Endodermal cell (in vitro differentiated cells): Measurements from ENCODE around the gene DNAJC3. TPM values are rescaled to one million over a fixed set of nuclear protein-coding genes. Genes with fewer than 3 reads are reported as not detected.
"Not testable (repeated sequence)": the region's sequence is repeated elsewhere in the genome, so short reads cannot be mapped to it uniquely, and the experiment has no call there.

Experiments
- DNase-seq: peaks from one replicate; pipeline ENCODE4 v3.0.0-alpha.2; 2017
- H3K27ac ChIP-seq: 2 replicates; pipeline ENCODE4 v1.5.1; 2013; ENCODE audit warnings: mild to moderate bottlenecking, low read depth, low read length, moderate library complexity
- H3K27me3 ChIP-seq: 2 replicates; pipeline ENCODE4 v1.6.1; 2013; ENCODE audit warnings: mild to moderate bottlenecking, low read length, moderate library complexity; ENCODE audit not compliant: insufficient read depth, control insufficient read depth, poor library complexity, severe bottlenecking
- H3K36me3 ChIP-seq: 2 replicates; pipeline ENCODE4 v1.7.0; 2013; ENCODE audit warnings: mild to moderate bottlenecking, low read length, moderate library complexity; ENCODE audit not compliant: control insufficient read depth, insufficient read depth
- H3K4me1 ChIP-seq: one replicate; pipeline ENCODE4 v1.7.0; 2013; ENCODE audit warnings: low read length; ENCODE audit not compliant: control insufficient read depth, insufficient read depth
- H3K4me3 ChIP-seq: 2 replicates; pipeline ENCODE4 v1.5.1; 2013; ENCODE audit warnings: mild to moderate bottlenecking, low read length, moderate library complexity
- H3K9ac ChIP-seq: 2 replicates; pipeline ENCODE4 v1.6.1; 2013; ENCODE audit warnings: mild to moderate bottlenecking, low read length, moderate library complexity; ENCODE audit not compliant: poor library complexity, severe bottlenecking; ENCODE audit errors: extremely low read depth
- H3K9me3 ChIP-seq: 2 replicates; pipeline ENCODE4 v1.6.1; 2013; ENCODE audit warnings: mild to moderate bottlenecking, low read length, moderate library complexity; ENCODE audit not compliant: control insufficient read depth
- H3K27ac Mint-ChIP-seq: 2 replicates; pipeline ENCODE4 v1.8.0; 2020; ENCODE audit warnings: mixed read lengths
- H3K27me3 Mint-ChIP-seq: 2 replicates; pipeline ENCODE4 v1.8.0; 2021; ENCODE audit warnings: mild to moderate bottlenecking, mixed read lengths; ENCODE audit not compliant: insufficient read depth
- H3K36me3 Mint-ChIP-seq: 2 replicates; pipeline ENCODE4 v1.8.0; 2020; ENCODE audit warnings: low read depth, mixed read lengths
- H3K4me1 Mint-ChIP-seq: 2 replicates; pipeline ENCODE4 v1.8.0; 2020; ENCODE audit warnings: mixed read lengths
- H3K4me3 Mint-ChIP-seq: 2 replicates; pipeline ENCODE4 v1.8.0; 2020; ENCODE audit warnings: mild to moderate bottlenecking, moderate library complexity, mixed read lengths
- H3K9me3 Mint-ChIP-seq: 2 replicates; pipeline ENCODE4 v1.8.0; 2020; ENCODE audit warnings: mild to moderate bottlenecking, mixed read lengths
- WGBS, 2 experiments: methylation state at CpG; one replicate each; pipeline versions ENCODE4 v1.1.5 to v1.1.7; 2013; ENCODE audit warnings: missing lambda C conversion rate in 2 of 2, mixed read lengths in 1 of 2; ENCODE audit not compliant: insufficient coverage in 1 of 2, insufficient read length in 1 of 2; 5-methylcytosine and 5-hydroxymethylcytosine counted together
- total RNA-seq, 2 donors: library from RNA; stranded (reverse); fragmentation: NEBNext Ultra II Directional in 1 of 2; extraction: Animal tissue kit (Norgen Biotek cat#: 25700) in 1 of 2; gene quantifications; 2 replicates in 1 of 2; 3 replicates in 1 of 2; pipeline ENCODE4 v1.2.1, GENCODE V29; 2021
- TF ChIP-seq, protein P1 (sequence below): fragments of 200-600 bp; sonication (generic); conservative IDR thresholded peaks from 2 replicates; pipeline ENCODE4 v1.5.0; 2021; ENCODE audit warnings: antibody characterized with exemption, mild to moderate bottlenecking

The DNAJC3 gene
- total RNA-seq, 2 donors from 2014 or later, result 20.6 to 31.5 TPM

DNA sequence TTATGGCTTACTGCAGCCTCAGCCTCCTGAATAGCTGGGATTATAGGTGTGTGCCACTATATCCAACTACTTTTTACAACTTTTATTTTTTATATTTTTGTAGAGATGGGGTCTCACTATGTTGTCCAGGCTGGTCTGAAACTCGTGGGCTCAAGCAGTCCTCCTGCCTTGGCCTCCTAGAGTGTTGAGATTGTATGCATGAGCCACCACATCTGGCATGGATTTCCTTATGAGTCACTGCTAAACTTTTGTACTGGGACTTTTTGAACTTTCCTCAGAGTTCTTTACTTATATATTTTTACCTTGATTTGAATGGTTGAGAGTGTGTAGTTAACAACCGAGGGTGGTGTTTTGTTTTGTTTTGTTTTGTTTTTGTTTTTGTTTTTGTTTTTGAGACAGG lies 33.4 kb downstream of the DNAJC3 start:
- Histone ChIP-seq H3K9ac (no peak overlapping the region), H3K36me3 (peaks cover 38% of the 10 kb centered on the region), H3K4me1 (no peaks in the 10 kb centered on the region), H3K27me3 (no peaks in the 10 kb centered on the region), H3K27ac (no peak overlapping the region), H3K4me3 (no peak overlapping the region), H3K9me3 (peaks cover 10% of the 10 kb centered on the region)
- H3K9me3 Mint-ChIP-seq, result peaks cover 2% of the 10 kb centered on the region
- H3K4me3 Mint-ChIP-seq, result no peak overlapping the region
- 98% methylated on average over 2 of the region's 2 CpGs; no CpG with 5 or more reads in 1 of the 2 experiments for WGBS, 2 experiments
- no peak overlapping the region for H3K27ac Mint-ChIP-seq
- DNase-seq, result no peak
- H3K27me3 Mint-ChIP-seq, result no peaks in the 10 kb centered on the region
- peaks cover 41% of the 10 kb centered on the region for H3K36me3 Mint-ChIP-seq
- TF ChIP-seq, protein P1, sequence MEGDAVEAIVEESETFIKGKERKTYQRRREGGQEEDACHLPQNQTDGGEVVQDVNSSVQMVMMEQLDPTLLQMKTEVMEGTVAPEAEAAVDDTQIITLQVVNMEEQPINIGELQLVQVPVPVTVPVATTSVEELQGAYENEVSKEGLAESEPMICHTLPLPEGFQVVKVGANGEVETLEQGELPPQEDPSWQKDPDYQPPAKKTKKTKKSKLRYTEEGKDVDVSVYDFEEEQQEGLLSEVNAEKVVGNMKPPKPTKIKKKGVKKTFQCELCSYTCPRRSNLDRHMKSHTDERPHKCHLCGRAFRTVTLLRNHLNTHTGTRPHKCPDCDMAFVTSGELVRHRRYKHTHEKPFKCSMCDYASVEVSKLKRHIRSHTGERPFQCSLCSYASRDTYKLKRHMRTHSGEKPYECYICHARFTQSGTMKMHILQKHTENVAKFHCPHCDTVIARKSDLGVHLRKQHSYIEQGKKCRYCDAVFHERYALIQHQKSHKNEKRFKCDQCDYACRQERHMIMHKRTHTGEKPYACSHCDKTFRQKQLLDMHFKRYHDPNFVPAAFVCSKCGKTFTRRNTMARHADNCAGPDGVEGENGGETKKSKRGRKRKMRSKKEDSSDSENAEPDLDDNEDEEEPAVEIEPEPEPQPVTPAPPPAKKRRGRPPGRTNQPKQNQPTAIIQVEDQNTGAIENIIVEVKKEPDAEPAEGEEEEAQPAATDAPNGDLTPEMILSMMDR, result no peak
- H3K4me1 Mint-ChIP-seq, result no peaks in the 10 kb centered on the region

DNA sequence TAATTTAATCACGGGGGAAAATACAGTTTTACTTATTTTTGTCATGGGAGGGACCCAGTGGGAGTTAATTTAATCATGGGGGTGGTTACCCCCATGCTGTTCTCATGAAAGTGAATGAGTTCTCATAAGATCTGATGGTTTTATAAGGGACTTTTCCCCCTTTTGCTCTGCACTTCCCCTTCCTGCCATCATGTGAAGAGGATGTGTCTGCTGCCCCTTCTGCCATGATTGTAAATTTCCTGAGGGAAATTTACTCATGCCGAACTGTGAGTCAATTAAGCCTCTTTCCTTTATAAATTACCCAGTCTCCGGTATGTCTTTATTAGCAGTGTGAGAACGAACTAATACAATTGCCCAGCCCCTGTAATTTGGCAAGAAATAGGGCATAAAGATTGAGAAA lies 35.9 kb downstream of the DNAJC3 start:
- H3K36me3 Mint-ChIP-seq, result peaks cover 56% of the 10 kb centered on the region
- 97 to 100% methylated on average over 3 to 4 of the region's 4 CpGs for WGBS, 2 experiments
- not testable (repeated sequence) for H3K4me1 ChIP-seq, H3K27ac ChIP-seq, H3K4me3 ChIP-seq, DNase-seq, H3K27ac Mint-ChIP-seq, H3K27me3 Mint-ChIP-seq, H3K9ac ChIP-seq, H3K9me3 Mint-ChIP-seq, H3K27me3 ChIP-seq, H3K4me3 Mint-ChIP-seq, H3K4me1 Mint-ChIP-seq
- Histone ChIP-seq H3K9me3 (peaks cover 10% of the 10 kb centered on the region), H3K36me3 (peaks cover 38% of the 10 kb centered on the region)

DNA sequence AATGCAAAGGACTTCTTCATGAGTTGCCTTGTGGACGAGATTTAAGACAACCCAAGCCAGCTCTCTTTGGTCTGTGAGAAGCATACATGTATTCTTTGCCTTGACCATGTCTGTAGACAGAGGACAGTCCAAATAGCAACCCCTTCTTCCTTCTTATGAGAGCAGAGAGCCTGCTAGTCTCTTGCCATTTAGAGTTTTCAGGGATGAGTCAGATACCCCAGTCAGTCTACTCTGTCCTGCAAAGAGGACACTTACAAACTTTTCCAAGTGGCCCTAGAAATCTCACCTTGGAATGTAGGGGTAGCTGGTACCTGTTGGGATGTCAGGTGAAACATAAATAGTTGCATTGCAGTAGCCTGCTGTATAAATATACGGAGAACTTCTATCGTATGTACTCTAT lies 36.7 kb downstream of the DNAJC3 start:
- H3K4me1 ChIP-seq, result no peaks in the 10 kb centered on the region
- Mint-ChIP-seq H3K4me1 (peaks cover 7% of the 10 kb centered on the region), H3K27me3 (no peaks in the 10 kb centered on the region), H3K9me3 (peaks cover 2% of the 10 kb centered on the region), H3K27ac (no peak overlapping the region), H3K4me3 (no peak overlapping the region), H3K36me3 (peaks cover 58% of the 10 kb centered on the region)
- no peak overlapping the region for H3K27ac ChIP-seq
- TF ChIP-seq, protein P1, result no peak
- peaks cover 10% of the 10 kb centered on the region for H3K9me3 ChIP-seq
- no peaks in the 10 kb centered on the region for H3K27me3 ChIP-seq
- H3K36me3 ChIP-seq, result peaks cover 38% of the 10 kb centered on the region
- 94 to 100% methylated on average over 3 of the region's 3 CpGs for whole genome bisulfite sequencing, 2 experiments
- no peak overlapping the region for H3K9ac ChIP-seq
- DNase-seq, result no peak
- H3K4me3 ChIP-seq, result no peak overlapping the region
